Femur (tissue), 1 donor: ENCODE results near the gene IRGQ.
A peak's percentile ranks its signal among the peaks of the same experiment; 100 is the strongest.
"Not testable (repeated sequence)": the region's sequence is repeated elsewhere in the genome, so short reads cannot be mapped to it uniquely, and the experiment has no call there.

Experiments used
- DNase-seq: peaks from one replicate; pipeline ENCODE4 v3.0.0-alpha.2; 2017

IRGQ gene

GRCh38 chr19:43595999-43596841, at the start of gene IRGQ, which contains the start of gene ZNF576:
Gene IRGQ, minus strand, starts transcription at chr19:43596134. Its CDS starts 796 bp downstream, at chr19:43595338.
Gene ZNF576, plus strand, starts transcription at chr19:43596595. Its CDS starts 514 bp downstream, at chr19:43597109.
- peak; percentile 100 for DNase-seq

- DNase-seq = no peak
Measured at GRCh38 chr19:43644181-43644580, 48.2 kb upstream of the IRGQ start.

DNA sequence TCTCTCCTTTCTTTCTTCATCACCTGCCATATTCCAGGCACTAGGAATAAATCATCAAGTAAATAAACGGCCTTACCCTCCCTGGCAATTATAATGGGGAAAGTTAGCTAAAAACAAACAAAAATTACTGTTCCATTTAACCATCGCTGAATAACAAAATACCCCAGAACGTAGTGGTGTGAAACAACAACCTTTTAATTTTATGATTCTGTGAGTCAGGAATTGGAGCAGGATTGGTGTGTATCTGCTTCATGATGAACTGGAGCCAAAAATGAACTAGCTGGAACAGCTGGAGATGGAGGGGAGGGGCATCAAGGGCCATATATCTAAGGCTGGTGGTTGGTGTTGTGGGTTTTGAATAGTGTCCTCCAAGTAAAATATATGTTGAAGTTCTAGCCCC, 47.4 kb upstream of the IRGQ start:
- DNase-seq = no peak

- DNase-seq = no peak
Measured at GRCh38 chr19:43642531-43642930, 46.6 kb upstream of the IRGQ start.

GRCh38 chr19:43641333-43641732, 45.4 kb upstream of the IRGQ start:
- DNase-seq = no peak

GRCh38 chr19:43640424-43640757, 44.5 kb upstream of the IRGQ start:
- DNase-seq = no peak

DNA sequence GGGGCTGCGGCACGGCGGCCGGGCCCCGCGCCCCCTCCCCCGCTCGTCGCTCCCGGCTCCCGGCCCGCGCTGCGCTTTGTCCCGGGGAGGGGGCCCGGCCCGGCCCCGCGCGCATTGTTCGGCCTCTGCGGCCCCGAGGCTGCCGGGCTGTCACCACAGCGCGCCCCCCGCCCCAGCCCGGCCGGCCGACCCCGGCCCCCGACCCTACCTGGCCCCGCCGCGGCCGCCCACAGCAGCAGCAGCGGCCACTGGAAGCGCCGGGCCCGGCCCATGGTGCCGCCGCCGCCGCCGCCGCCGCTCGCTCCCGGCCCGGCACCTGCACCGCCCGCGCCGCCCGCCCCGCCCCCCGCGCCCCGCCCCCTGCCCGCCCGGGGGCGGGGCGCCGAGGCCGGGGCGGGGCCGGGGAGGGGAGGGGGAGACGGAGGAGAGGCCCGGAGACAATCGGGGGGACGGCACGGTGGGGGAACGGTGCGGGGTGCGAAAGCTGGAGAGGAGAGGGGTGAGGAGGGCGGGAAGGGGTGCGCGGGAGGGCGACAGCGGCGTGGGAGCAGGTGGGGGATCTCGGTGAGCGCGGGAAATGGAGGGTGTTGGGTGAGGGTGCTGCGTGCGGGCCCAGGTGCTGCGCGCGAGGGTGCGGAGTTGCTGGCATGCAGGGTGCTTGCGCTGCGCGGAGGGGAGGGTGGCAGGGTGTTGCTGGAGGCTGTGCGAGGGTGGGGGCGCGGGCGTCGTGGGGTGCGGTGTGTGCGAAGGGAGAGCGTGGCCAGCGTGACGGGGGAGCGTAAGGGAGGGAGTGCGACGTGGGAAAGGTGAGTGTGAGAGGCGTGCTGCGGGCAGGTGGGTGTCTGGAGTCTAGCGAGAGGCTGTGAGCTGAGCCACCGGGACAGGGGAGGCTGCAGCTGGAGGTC, 43.8 kb upstream of the IRGQ start, which contains the start of gene CADM4:
Gene CADM4 (minus strand): TSS at position 332 of the 905 bp plus-strand sequence. CDS start 60 bp downstream, at position 272.
- DNase-seq = peak; percentile 46

GRCh38 chr19:43638995-43639518, 43.1 kb upstream of the IRGQ start:
- no peak for DNase-seq

- DNase-seq = no peak
Measured at GRCh38 chr19:43638214-43638994, 42.5 kb upstream of the IRGQ start.

DNA sequence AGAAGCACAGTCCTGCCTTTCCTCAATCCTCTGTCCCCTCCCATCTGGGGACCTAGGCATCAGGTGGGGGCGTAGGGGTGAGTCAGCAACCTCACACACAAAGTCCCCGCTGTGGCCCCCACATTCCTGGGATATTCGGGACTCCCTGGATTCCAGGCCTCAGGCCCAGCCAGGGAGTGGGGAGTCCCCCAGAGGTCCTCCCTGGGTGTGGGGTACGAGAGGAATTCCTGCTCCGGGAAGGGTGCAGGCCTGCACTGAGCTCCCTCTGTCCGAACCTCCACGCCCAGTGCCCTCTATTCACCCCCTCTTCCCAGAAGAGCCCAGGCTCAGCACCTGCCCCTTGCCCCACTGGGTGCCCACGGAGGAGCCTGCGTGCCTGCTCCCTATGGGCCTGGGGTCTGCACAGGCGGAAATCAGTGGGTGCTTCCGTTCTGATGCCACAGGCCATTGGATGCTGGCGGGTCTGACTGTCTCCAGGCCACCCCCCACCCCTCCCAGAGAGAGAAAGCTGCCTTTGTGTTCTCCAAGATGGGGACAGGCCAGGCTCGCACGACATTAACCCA, 40.3 kb upstream of the IRGQ start:
- DNase-seq = no peak

DNA sequence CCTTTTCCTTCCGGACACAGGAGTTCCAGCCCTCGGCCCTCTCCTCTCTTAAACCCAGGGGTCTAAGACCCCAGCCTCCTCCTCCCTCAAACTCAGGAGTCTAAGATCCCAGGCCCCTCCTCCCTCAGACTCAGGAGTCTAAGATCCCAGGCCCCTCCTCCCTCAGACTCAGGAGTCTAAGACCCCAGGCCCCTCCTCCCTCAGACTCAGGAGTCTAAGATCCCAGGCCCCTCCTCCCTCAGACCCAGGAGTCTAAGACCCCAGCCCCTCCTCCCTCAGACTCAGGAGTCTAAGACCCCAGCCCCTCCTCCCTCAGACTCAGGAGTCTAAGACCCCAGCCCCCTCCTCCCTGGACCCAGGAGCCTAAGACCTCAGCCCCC, 39.6 kb upstream of the IRGQ start:
- DNase-seq = not testable (repeated sequence)

- no peak for DNase-seq
Measured at GRCh38 chr19:43634872-43635560, 39.1 kb upstream of the IRGQ start.

- no peak for DNase-seq
Measured at GRCh38 chr19:43634506-43634871, 38.6 kb upstream of the IRGQ start.

DNA sequence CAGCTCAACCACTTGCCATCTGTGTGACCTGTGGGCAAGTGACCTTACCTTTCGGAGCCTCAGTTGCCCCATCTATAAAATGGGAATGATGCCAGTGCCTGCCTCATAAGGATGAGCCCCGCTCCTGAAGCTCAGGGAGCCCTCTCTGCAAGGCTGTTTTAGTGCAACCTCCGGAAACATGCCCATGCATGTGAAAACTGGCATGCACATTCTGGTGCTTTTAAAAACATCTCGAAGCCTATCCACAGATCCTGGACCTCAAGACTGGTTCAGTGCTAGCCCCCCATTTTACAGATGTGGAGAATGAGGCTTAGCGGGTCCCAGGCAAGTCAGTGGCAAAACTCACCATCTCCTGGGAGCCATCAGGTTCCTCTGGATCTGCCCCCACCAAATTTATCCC, 38.1 kb upstream of the IRGQ start:
- no peak for DNase-seq

DNA sequence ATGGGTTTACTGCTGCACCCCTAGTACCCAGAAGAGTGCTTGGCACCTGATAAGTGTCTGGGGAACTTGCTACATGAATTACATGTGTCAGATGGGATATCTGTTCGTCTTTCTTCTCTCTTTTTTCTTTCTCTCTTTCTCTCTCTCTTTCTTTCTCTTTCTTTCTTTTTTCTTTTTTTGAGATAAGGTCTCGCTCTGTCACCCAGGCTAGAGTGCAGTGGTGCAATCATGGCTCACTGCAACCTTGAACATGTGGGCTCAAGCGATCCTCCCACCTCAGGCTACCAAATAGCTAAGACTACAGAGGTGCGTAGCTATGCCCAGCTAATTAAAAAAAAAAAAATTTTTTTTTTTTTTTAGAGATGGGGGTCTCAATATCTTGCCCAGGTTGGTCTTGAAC, 37.6 kb upstream of the IRGQ start:
- no peak for DNase-seq

GRCh38 chr19:43631491-43631890, 35.6 kb upstream of the IRGQ start:
- no peak for DNase-seq

- DNase-seq = no peak
Measured at GRCh38 chr19:43628646-43629326, 32.9 kb upstream of the IRGQ start.

- DNase-seq = no peak
Measured at GRCh38 chr19:43626838-43627237, 30.9 kb upstream of the IRGQ start.

- no peak for DNase-seq
Measured at GRCh38 chr19:43625918-43626579, 30.1 kb upstream of the IRGQ start.

- DNase-seq = peak; percentile 66
Measured at GRCh38 chr19:43624933-43625332, 29.0 kb upstream of the IRGQ start.
